SH-SY5Y (cell line): ENCODE measurements around the gene HMGCR.

ENCODE experiments used
- GATA2 ChIP-seq: IDR thresholded peaks from 2 replicates; pipeline ENCODE4 v1.6.1; 2011; ENCODE audit warnings: mild to moderate bottlenecking, low read depth, low read length
- GATA3 ChIP-seq: IDR thresholded peaks from 2 replicates; pipeline ENCODE4 v1.6.1; 2011; ENCODE audit warnings: low read depth, mild to moderate bottlenecking, low read length, moderate library complexity

DNA sequence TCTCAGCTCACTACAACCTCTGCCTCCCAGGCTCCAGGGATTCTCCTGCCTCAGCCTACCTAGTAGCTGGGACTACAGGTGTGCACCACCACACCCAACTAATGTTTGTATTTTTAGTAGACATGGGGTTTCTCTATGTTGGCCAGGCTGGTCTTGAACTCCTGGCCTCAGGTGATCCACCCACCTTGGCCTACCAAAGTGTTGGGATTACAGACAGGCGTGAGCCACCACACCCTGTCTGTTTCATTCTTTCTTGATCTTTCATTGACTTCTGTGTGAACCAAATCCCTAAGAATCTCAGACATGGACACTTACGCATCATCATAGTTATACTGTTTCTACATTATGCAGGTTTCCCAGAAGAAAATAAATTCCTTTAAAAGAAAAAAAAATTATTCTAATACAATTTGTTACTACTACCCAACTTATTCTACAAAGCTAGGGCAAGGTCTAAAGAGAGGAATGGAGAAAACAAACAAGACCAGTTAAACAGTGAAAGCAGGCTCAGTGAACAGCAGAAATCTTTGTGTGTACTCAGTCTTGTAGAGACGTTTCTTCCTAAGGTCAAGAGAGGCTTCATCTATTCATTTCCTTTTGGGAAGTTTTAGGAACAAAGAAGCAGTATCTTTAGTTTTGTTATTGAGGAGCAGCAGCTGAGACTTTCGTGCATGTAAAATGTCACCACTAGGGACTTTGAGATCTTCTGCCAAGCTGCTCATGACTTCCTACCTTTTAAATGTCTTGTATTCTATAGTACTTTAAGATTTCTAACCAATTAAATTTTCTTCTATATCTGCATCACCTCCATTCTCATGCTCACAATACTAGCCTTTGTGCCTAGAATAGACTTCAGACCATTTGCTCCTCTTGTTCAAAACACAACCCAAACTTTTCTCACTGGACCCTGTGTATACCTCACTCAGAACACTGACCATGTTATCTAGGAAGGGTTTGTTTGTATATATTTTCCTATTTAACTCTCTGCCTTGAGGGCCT is 5.6 kb upstream of the HMGCR start:
- TF ChIP-seq GATA2 (no peak), GATA3 (no peak)
